K562 (cell line): ENCODE measurements around the gene MATN1. TPM values are rescaled to one million over a fixed set of nuclear protein-coding genes. Genes with fewer than 3 reads are reported as not detected.

Experiments
- ATAC-seq: fragments of 200-7000 bp; cut with Tn5 transposase; 3 replicates; pipeline ENCODE4 v1.9.1; 2020; ENCODE audit warnings: moderate library complexity
- BruUV-seq: library from RNA; stranded (reverse); fragments of 400-500 nt; replicated peaks from 2 replicates; lab custom pipeline; 2021; lab: Mats Ljungman, UMichigan
- CTCF ChIA-PET: fragments of 300-600 bp; formaldehyde crosslinking; extraction: SDS; loops from one replicate; lab custom pipeline; 2021; ENCODE audit warnings: low intra/inter-chr PET ratio; lab: Yijun Ruan, JAX
- POLR2A ChIA-PET: fragments of 300-600, 350-650 bp; sonication (Branson Sonifier 250); formaldehyde crosslinking; extraction: SDS; loops from one replicate; lab custom pipeline; 2021; ENCODE audit warnings: antibody characterized with exemption, inconsistent platforms; lab: Yijun Ruan, JAX
- DNase-seq, 4 experiments: peaks; one replicate each; pipeline versions ENCODE4 v3.0.0 to v3.0.0-alpha.2; 2011 to 2018; ENCODE audit warnings: low spot score in 3 of 4, mixed read lengths in 3 of 4; ENCODE audit errors: extremely low read depth in 1 of 4
- FAIRE-seq: peaks from 2 replicates; lab custom pipeline; 2011; peaks lifted over from hg19 to GRCh38; lab: Jason Lieb, UNC
- H2AFZ ChIP-seq: 2 replicates; pipeline ENCODE4 v1.6.0; 2011; ENCODE audit warnings: low read depth, low read length, control low read depth, inconsistent platforms
- H3K27ac ChIP-seq: fragments of 200-600 bp; 3 replicates; pipeline ENCODE4 v1.8.0; 2011; ENCODE audit warnings: low read depth, mild to moderate bottlenecking, control low read depth, inconsistent platforms, low read length, moderate library complexity, mixed read lengths; ENCODE audit errors: extremely low read depth
- H3K27me3 ChIP-seq, 2 experiments: fragments of 300-600 bp in 1 of 2; 2 replicates in 1 of 2; 3 replicates in 1 of 2; pipeline versions ENCODE4 v1.6.0 to v1.8.0; 2011; ENCODE audit warnings: inconsistent platforms in 2 of 2, low read length in 2 of 2, mild to moderate bottlenecking in 1 of 2, mixed read lengths in 1 of 2, moderate library complexity in 1 of 2; ENCODE audit not compliant: control insufficient read depth in 2 of 2, insufficient read depth in 2 of 2
- H3K36me3 ChIP-seq: fragments of 300-600 bp; 3 replicates; pipeline ENCODE4 v1.8.0; 2011; ENCODE audit warnings: mild to moderate bottlenecking, low read length, inconsistent platforms; ENCODE audit not compliant: control insufficient read depth, insufficient read depth
- H3K4me1 ChIP-seq, 2 experiments: fragments of 200-600 bp in 1 of 2; replicated peaks in 1 of 2; 2 replicates in 1 of 2; 3 replicates in 1 of 2; pipeline versions ENCODE4 v1.5.1 to v1.8.0; 2011; ENCODE audit warnings: inconsistent platforms in 2 of 2, low read length in 2 of 2, mild to moderate bottlenecking in 1 of 2, mixed read lengths in 1 of 2, moderate library complexity in 1 of 2; ENCODE audit not compliant: control insufficient read depth in 2 of 2, insufficient read depth in 2 of 2
- H3K4me2 ChIP-seq: 2 replicates; pipeline ENCODE4 v1.6.1; 2011; ENCODE audit warnings: low read length, control low read depth, inconsistent platforms, mixed read lengths; ENCODE audit not compliant: insufficient read depth
- H3K4me3 ChIP-seq: fragments of 200-600 bp; sonication (generic), shearing (Covaris generic); 2 replicates; pipeline ENCODE4 v1.5.1; 2016; ENCODE audit warnings: control low read depth, inconsistent platforms
- H3K79me2 ChIP-seq: fragments of 200-600 bp; 3 replicates; pipeline ENCODE4 v1.8.0; 2011; ENCODE audit warnings: low read length, inconsistent platforms; ENCODE audit not compliant: control insufficient read depth, insufficient read depth
- H3K9ac ChIP-seq, 2 experiments: 2 replicates each; pipeline versions ENCODE4 v1.6.0 to v1.6.1; 2011; ENCODE audit warnings: low read depth in 2 of 2, low read length in 2 of 2, control low read depth in 1 of 2, inconsistent platforms in 1 of 2, mild to moderate bottlenecking in 1 of 2, mixed read lengths in 1 of 2; ENCODE audit not compliant: insufficient read depth in 1 of 2
- H3K9me1 ChIP-seq: one replicate; pipeline ENCODE4 v1.6.0; 2011; ENCODE audit warnings: inconsistent platforms, mild to moderate bottlenecking, low read length, moderate library complexity; ENCODE audit not compliant: control insufficient read depth, insufficient read depth
- H3K9me3 ChIP-seq: replicated peaks from 2 replicates; pipeline ENCODE4 v1.5.1; 2011; ENCODE audit warnings: low read depth, low read length, inconsistent platforms; ENCODE audit not compliant: control insufficient read depth, insufficient read depth
- H4K20me1 ChIP-seq: replicated peaks from 2 replicates; pipeline ENCODE4 v1.6.1; 2011; ENCODE audit warnings: low read length, inconsistent platforms, mixed read lengths; ENCODE audit not compliant: control insufficient read depth, insufficient read depth
- ATF7 ChIP-seq: fragments of 450-650 bp; IDR thresholded peaks from 2 replicates; pipeline ENCODE4 v1.7.1; 2014; ENCODE audit warnings: mild to moderate bottlenecking, moderate library complexity
- E2F6 ChIP-seq, 2 experiments: IDR thresholded peaks; 2 replicates each; pipeline ENCODE4 v1.6.1; 2011; ENCODE audit warnings: borderline replicate concordance in 1 of 2, control low read depth in 1 of 2, low read depth in 1 of 2, low read length in 1 of 2, mild to moderate bottlenecking in 1 of 2, mixed read lengths in 1 of 2, moderate library complexity in 1 of 2; ENCODE audit not compliant: insufficient read depth in 1 of 2, insufficient read length in 1 of 2, poor library complexity in 1 of 2, severe bottlenecking in 1 of 2; ENCODE audit errors: extremely low read depth in 1 of 2
- MYBL2 ChIP-seq, 2 experiments: fragments of 450-650 bp in 1 of 2; sonication (generic) in 1 of 2; formaldehyde crosslinking in 1 of 2; IDR thresholded peaks; 2 replicates each; pipeline versions ENCODE4 v1.6.1 to v1.8.1; 2017 to 2022; ENCODE audit warnings: borderline replicate concordance in 1 of 2, inconsistent platforms in 1 of 2, low read depth in 1 of 2, mild to moderate bottlenecking in 1 of 2, missing genetic modification reagents in 1 of 2, moderate library complexity in 1 of 2
- NKRF ChIP-seq: fragments of 450-650 bp; IDR thresholded peaks from 2 replicates; pipeline ENCODE4 v1.6.1; 2016; ENCODE audit warnings: borderline replicate concordance
- PKNOX1 ChIP-seq: fragments of 450-650 bp; IDR thresholded peaks from 2 replicates; pipeline ENCODE4 v1.6.1; 2016
- SAFB2 ChIP-seq: fragments of 200-400 bp; formaldehyde crosslinking; IDR thresholded peaks from 2 replicates; pipeline ENCODE4 v1.6.1; 2018; ENCODE audit warnings: borderline replicate concordance, low read length, low read depth, moderate library complexity; ENCODE audit not compliant: severe bottlenecking
- XRCC3 ChIP-seq: fragments of 450-650 bp; IDR thresholded peaks from 2 replicates; pipeline ENCODE4 v1.6.1; 2017; ENCODE audit warnings: mild to moderate bottlenecking, moderate library complexity
- ZNF263 ChIP-seq: sonication (generic); formaldehyde crosslinking; IDR thresholded peaks from 2 replicates; pipeline ENCODE4 v1.8.0; 2022; ENCODE audit warnings: mild to moderate bottlenecking, missing genetic modification reagents, borderline replicate concordance
- WGBS: fragments of 100-300 bp; shearing (Covaris generic); methylation state at CpG from one replicate; pipeline ENCODE4 v1.1.6; 2016; ENCODE audit warnings: low coverage, mixed read lengths; ENCODE audit not compliant: insufficient coverage; ENCODE audit errors: missing lambda C conversion rate; 5-methylcytosine and 5-hydroxymethylcytosine counted together
- in situ Hi-C: fragments of 300-500 bp; cut with MboI; formaldehyde crosslinking; loops from 4 replicates; pipeline ENCODE4 v1.15.0; 2018; ENCODE audit warnings: inconsistent platforms, mixed read lengths
- intact Hi-C: fragments of 100-400 bp; cut with micrococcal nuclease; formaldehyde crosslinking; loops from 2 replicates; pipeline ENCODE4 v1.14.2; 2022
- polyA plus RNA-seq, 8 experiments: library from polyadenylated mRNA; depleted of rRNA in 4 of 8; stranded (reverse) in 5 of 8; unstranded in 3 of 8; fragments of >200 nt; fragmentation: Nextera tagmentation in 2 of 8; fragmentation: Illumina TruSeq in 1 of 8; extraction: Ambion mirVana in 2 of 8; extraction: Trizol in 1 of 8; gene quantifications; 2 replicates each; pipeline versions ENCODE4 v1.2.1 to v1.2.3, GENCODE V29; 2011 to 2014; ENCODE audit warnings: inconsistent platforms in 1 of 8, missing spikeins in 1 of 8
- total RNA-seq, 7 experiments: library from RNA; depleted of rRNA in 6 of 7; stranded (reverse); fragments of >200 nt in 6 of 7; fragmentation: Illumina TruSeq in 2 of 7; extraction: Trizol in 2 of 7; gene quantifications; 2 replicates each; pipeline versions ENCODE4 v1.2.1 to v1.2.3, GENCODE V29; 2011 to 2021; ENCODE audit warnings: low replicate concordance in 1 of 7

The MATN1 gene
- total and polyA plus RNA-seq, 9 of the 15 experiments (the other 6 are each of a cell fraction or from before 2014, with no cell fraction given) = 0.10 to 2.3 (median 1.2) TPM

- TF ChIP-seq PKNOX1 = no peak
These were observed 18.4 kb downstream of the MATN1 start (continued) for GRCh38 chr1:30704765-30705509.

GRCh38 chr1:30704271-30704670, 19.1 kb downstream of the MATN1 start:
- ChIA-PET CTCF (no interaction called here), POLR2A (interaction anchor here (0.7 kb wide), 1 partner anchor 24 kb away, joined by 3 read pairs; no protein-coding TSS in a partner anchor)
- intact Hi-C loops = loop anchor here (10.0 kb wide), 3 partner anchors 1009 to 1329 kb away; no protein-coding TSS in a partner anchor
- Histone ChIP-seq H3K4me3 (no peak overlapping the region), H3K27ac (no peak overlapping the region), H3K36me3 (no peaks in the 10 kb centered on the region), H2AFZ (no peak overlapping the region), H3K27me3 (peaks cover 10 to 35% of the 10 kb centered on the region in 2 experiments; a peak in 4 of 5 replicates), H3K9me1 (no peaks in the 10 kb centered on the region), H3K9me3 (no peaks in the 10 kb centered on the region; the same call in 1 of the 2 replicates), H4K20me1 (0 out of 2 replicates have a peak, but pooled peaks cover 4% of the 10 kb centered on the region), H3K9ac (no peak overlapping the region), H3K4me1 (peaks cover 0 to 6% of the 10 kb centered on the region in 2 experiments; a peak in 3 of 5 replicates), H3K79me2 (no peaks in the 10 kb centered on the region), H3K4me2 (no peak overlapping the region)
- 0% methylated on average over 4 of the region's 4 CpGs for WGBS
- FAIRE-seq (no peak), DNase-seq (no peak), ATAC-seq (no peak)
- in situ Hi-C loops = loop anchor here (10.0 kb wide), 1 partner anchor 1479 kb away; no protein-coding TSS in a partner anchor
- no TSS peak for BruUV-seq
- TF ChIP-seq SAFB2 (no peak), XRCC3 (no peak), MYBL2 (IDR thresholded peaks at IDR 0.05; ENCODE audit: low read depth) (no peak), MYBL2 (CRISPR knock-in tag; IDR thresholded peaks at IDR 0.05; ENCODE audit: borderline replicate concordance) (no peak), ZNF263 (no peak), E2F6 (IDR thresholded peaks at IDR 0.05; ENCODE audit: borderline replicate concordance in 1 of 2, extremely low read depth in 1 of 2, insufficient read depth in 1 of 2, insufficient read length in 1 of 2, low read depth in 1 of 2, low read length in 1 of 2, poor library complexity in 1 of 2, severe bottlenecking in 1 of 2) (no peak), NKRF (no peak), ATF7 (no peak)
